ENCODE measurements around the gene ADIRF.

Gene ADIRF

DNA sequence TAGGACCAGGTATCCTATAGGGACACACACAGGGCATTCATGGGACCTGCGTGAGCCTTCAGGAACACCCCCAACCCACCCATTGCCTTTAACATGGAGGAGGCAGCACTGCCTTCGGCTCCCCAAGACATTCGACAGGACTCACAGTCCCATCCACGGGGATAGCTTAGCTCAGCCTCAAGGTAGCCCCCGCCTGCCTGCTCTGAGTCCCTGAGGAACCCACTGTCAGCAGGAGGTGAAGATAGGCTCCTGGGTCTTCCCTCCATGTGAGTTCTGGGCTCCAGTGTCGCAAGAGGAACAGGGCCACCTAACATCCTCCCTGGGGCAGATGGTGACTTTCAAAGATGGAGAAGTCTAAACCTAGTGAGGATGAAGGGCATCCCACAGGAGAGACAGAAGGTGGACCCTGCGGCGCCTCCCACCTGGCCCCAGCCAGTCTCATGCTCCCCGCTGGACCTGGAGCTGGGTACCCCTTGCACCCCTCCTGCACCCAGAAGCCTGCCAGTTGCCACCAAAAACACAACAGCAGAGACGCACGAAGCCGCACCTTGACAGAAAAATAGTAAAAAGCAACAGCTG lies 4.9 kb upstream of the ADIRF start:
- no peak for DNase-seq (ENCODE audit: low read depth)
- H3K4me1 ChIP-seq (ENCODE audit: control insufficient read depth, insufficient read depth, low read length): peaks cover 51% of the 10 kb centered on the region
- H3K27me3 ChIP-seq (replicated peaks; ENCODE audit: control insufficient read depth, insufficient read depth, low read length): no peaks in the 10 kb centered on the region
- H3K9me3 ChIP-seq (ENCODE audit: control insufficient read depth, low read length): no peaks in the 10 kb centered on the region
- no peak overlapping the region for H3K9ac ChIP-seq (ENCODE audit: low read length)
- H3K36me3 ChIP-seq (ENCODE audit: control insufficient read depth, insufficient read depth, low read length, severe bottlenecking): no peaks in the 10 kb centered on the region
- no peak overlapping the region for H3K4me3 ChIP-seq (ENCODE audit: low read length)

GRCh38 chr10:86964061-86964846 lies 4.0 kb upstream of the ADIRF start:
- Histone ChIP-seq H3K9ac (ENCODE audit: low read length) (no peak overlapping the region), H3K4me1 (ENCODE audit: control insufficient read depth, insufficient read depth, low read length) (peaks cover 49% of the 10 kb centered on the region), H3K27me3 (replicated peaks; ENCODE audit: control insufficient read depth, insufficient read depth, low read length) (no peaks in the 10 kb centered on the region), H3K4me3 (ENCODE audit: low read length) (no peak overlapping the region), H3K9me3 (ENCODE audit: control insufficient read depth, low read length) (no peaks in the 10 kb centered on the region), H3K36me3 (ENCODE audit: control insufficient read depth, insufficient read depth, low read length, severe bottlenecking) (no peaks in the 10 kb centered on the region)
- DNase-seq (ENCODE audit: low read depth): no peak

GRCh38 chr10:86964847-86965190 lies 3.5 kb upstream of the ADIRF start:
- Histone ChIP-seq H3K36me3 (ENCODE audit: control insufficient read depth, insufficient read depth, low read length, severe bottlenecking) (no peaks in the 10 kb centered on the region), H3K9ac (ENCODE audit: low read length) (no peak overlapping the region), H3K27me3 (replicated peaks; ENCODE audit: control insufficient read depth, insufficient read depth, low read length) (no peaks in the 10 kb centered on the region), H3K4me1 (ENCODE audit: control insufficient read depth, insufficient read depth, low read length) (peaks cover 49% of the 10 kb centered on the region), H3K9me3 (ENCODE audit: control insufficient read depth, low read length) (no peaks in the 10 kb centered on the region), H3K4me3 (ENCODE audit: low read length) (no peak overlapping the region)
- DNase-seq (ENCODE audit: low read depth): no peak

GRCh38 chr10:86965986-86966654 lies 2.2 kb upstream of the ADIRF start:
- no peaks in the 10 kb centered on the region for H3K9me3 ChIP-seq (ENCODE audit: control insufficient read depth, low read length)
- DNase-seq (ENCODE audit: low read depth): no peak
- no peak overlapping the region for H3K4me3 ChIP-seq (ENCODE audit: low read length)
- peaks cover 49% of the 10 kb centered on the region for H3K4me1 ChIP-seq (ENCODE audit: control insufficient read depth, insufficient read depth, low read length)
- no peaks in the 10 kb centered on the region for H3K36me3 ChIP-seq (ENCODE audit: control insufficient read depth, insufficient read depth, low read length, severe bottlenecking)
- H3K9ac ChIP-seq (ENCODE audit: low read length): peak overlapping the region; percentile 41
- H3K27me3 ChIP-seq (replicated peaks; ENCODE audit: control insufficient read depth, insufficient read depth, low read length): no peaks in the 10 kb centered on the region

- H3K9me3 ChIP-seq (ENCODE audit: control insufficient read depth, low read length): no peaks in the 10 kb centered on the region
- peak overlapping the region; percentile 81 for H3K4me3 ChIP-seq (ENCODE audit: low read length)
- no peaks in the 10 kb centered on the region for H3K27me3 ChIP-seq (replicated peaks; ENCODE audit: control insufficient read depth, insufficient read depth, low read length)
- peak overlapping the region; percentile 98 for H3K9ac ChIP-seq (ENCODE audit: low read length)
- peaks cover 55% of the 10 kb centered on the region for H3K4me1 ChIP-seq (ENCODE audit: control insufficient read depth, insufficient read depth, low read length)
- no peak for DNase-seq (ENCODE audit: low read depth)
- H3K36me3 ChIP-seq (ENCODE audit: control insufficient read depth, insufficient read depth, low read length, severe bottlenecking): no peaks in the 10 kb centered on the region
These were observed 771 bp upstream of the ADIRF start for GRCh38 chr10:86967481-86967941.

DNA sequence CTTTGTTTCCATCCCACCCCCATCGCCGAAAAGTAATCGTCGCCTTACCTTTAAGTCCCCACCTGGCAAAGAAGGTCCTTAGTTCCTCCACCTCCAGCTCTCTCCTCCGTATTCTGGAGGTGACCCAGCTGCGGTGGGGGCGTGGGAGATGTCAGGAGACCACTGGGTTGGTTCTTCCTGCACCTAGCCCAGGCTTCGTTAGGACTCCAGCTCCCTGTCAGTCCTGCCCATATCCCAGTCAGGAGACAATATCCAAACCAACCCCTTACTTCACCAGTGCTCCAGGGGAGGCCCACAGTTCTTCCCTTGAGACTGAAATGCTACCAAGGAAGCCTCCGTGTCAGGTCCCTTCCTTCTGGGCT lies 693 bp downstream of the ADIRF start:
- peak overlapping the region; percentile 98 for H3K9ac ChIP-seq (ENCODE audit: low read length)

DNA sequence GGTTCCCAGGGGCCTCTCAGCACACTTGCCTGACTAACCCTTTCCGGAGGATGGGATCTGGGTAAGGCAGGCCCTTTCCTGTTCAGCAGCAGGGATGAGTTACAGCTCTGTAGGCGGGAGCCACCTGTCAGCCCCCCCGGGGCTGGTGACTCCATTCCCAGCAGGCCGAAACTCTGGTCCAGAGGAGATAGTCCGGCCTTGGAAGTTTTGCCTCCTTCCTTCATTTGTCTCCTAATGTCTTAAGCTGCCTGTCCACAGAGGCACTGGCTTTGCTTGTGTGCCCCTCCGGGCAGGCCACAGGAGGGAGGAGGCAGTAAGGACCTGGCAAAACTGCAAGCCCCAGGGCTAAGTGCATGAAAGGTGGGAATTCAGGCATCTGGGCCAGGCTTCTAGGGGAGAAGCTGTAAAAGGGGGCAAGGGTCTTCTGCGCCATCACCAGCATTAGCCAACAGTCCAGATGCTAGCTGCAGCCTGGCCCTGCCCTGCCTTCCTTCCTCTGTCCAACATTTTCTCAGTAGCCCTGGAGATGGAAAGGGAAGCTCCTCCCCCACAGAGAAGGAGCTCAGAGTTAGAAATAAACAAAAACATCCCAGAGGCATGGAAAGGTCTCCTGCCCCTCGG lies 1.2 kb downstream of the ADIRF start:
- no peaks in the 10 kb centered on the region for H3K36me3 ChIP-seq (ENCODE audit: control insufficient read depth, insufficient read depth, low read length, severe bottlenecking)
- H3K9me3 ChIP-seq (ENCODE audit: control insufficient read depth, low read length): no peaks in the 10 kb centered on the region
- peaks cover 55% of the 10 kb centered on the region for H3K4me1 ChIP-seq (ENCODE audit: control insufficient read depth, insufficient read depth, low read length)
- H3K9ac ChIP-seq (ENCODE audit: low read length): peak overlapping the region; percentile 98
- peak overlapping the region; percentile 81 for H3K4me3 ChIP-seq (ENCODE audit: low read length)
- peak; percentile 57 for DNase-seq (ENCODE audit: low read depth)
- H3K27me3 ChIP-seq (replicated peaks; ENCODE audit: control insufficient read depth, insufficient read depth, low read length): no peaks in the 10 kb centered on the region

More for the DNA sequence above, 693 bp downstream of the ADIRF start:
- Histone ChIP-seq H3K36me3 (ENCODE audit: control insufficient read depth, insufficient read depth, low read length, severe bottlenecking) (no peaks in the 10 kb centered on the region), H3K4me1 (ENCODE audit: control insufficient read depth, insufficient read depth, low read length) (peaks cover 55% of the 10 kb centered on the region), H3K4me3 (ENCODE audit: low read length) (peak overlapping the region; percentile 81), H3K27me3 (replicated peaks; ENCODE audit: control insufficient read depth, insufficient read depth, low read length) (no peaks in the 10 kb centered on the region), H3K9me3 (ENCODE audit: control insufficient read depth, low read length) (no peaks in the 10 kb centered on the region)
- no peak for DNase-seq (ENCODE audit: low read depth)

- DNase-seq (ENCODE audit: low read depth): peak; percentile 58
- no peaks in the 10 kb centered on the region for H3K27me3 ChIP-seq (replicated peaks; ENCODE audit: control insufficient read depth, insufficient read depth, low read length)
- H3K9ac ChIP-seq (ENCODE audit: low read length): peak overlapping the region; percentile 98
- peaks cover 55% of the 10 kb centered on the region for H3K4me1 ChIP-seq (ENCODE audit: control insufficient read depth, insufficient read depth, low read length)
- H3K4me3 ChIP-seq (ENCODE audit: low read length): peak overlapping the region; percentile 81
- H3K36me3 ChIP-seq (ENCODE audit: control insufficient read depth, insufficient read depth, low read length, severe bottlenecking): no peaks in the 10 kb centered on the region
- H3K9me3 ChIP-seq (ENCODE audit: control insufficient read depth, low read length): no peaks in the 10 kb centered on the region
These were observed 2.1 kb downstream of the ADIRF start for GRCh38 chr10:86970162-86970981.

- Histone ChIP-seq H3K4me1 (ENCODE audit: control insufficient read depth, insufficient read depth, low read length) (peaks cover 50% of the 10 kb centered on the region), H3K36me3 (ENCODE audit: control insufficient read depth, insufficient read depth, low read length, severe bottlenecking) (no peaks in the 10 kb centered on the region), H3K27me3 (replicated peaks; ENCODE audit: control insufficient read depth, insufficient read depth, low read length) (no peaks in the 10 kb centered on the region), H3K9ac (ENCODE audit: low read length) (peak overlapping the region; percentile 98), H3K9me3 (ENCODE audit: control insufficient read depth, low read length) (no peaks in the 10 kb centered on the region), H3K4me3 (ENCODE audit: low read length) (peak overlapping the region; percentile 81)
- no peak for DNase-seq (ENCODE audit: low read depth)
These were observed 2.6 kb downstream of the ADIRF start for GRCh38 chr10:86970982-86971231.

- Histone ChIP-seq H3K36me3 (ENCODE audit: control insufficient read depth, insufficient read depth, low read length, severe bottlenecking) (no peaks in the 10 kb centered on the region), H3K9ac (ENCODE audit: low read length) (peak overlapping the region; percentile 98), H3K4me3 (ENCODE audit: low read length) (peak overlapping the region; percentile 81), H3K27me3 (replicated peaks; ENCODE audit: control insufficient read depth, insufficient read depth, low read length) (no peaks in the 10 kb centered on the region), H3K4me1 (ENCODE audit: control insufficient read depth, insufficient read depth, low read length) (peaks cover 46% of the 10 kb centered on the region), H3K9me3 (ENCODE audit: control insufficient read depth, low read length) (no peaks in the 10 kb centered on the region)
- peak; percentile 95 for DNase-seq (ENCODE audit: low read depth)
These were observed 3.1 kb downstream of the ADIRF start for GRCh38 chr10:86971232-86971991.

Measured in adipocyte (in vitro differentiated cells).